GM21717 (cell line): ENCODE data around the gene CCDC197.

Experiments
- ATAC-seq: cut with Tn5 transposase; IDR thresholded peaks from one replicate; pipeline ENCODE4 v1.9.1; 2021; ENCODE audit warnings: mild to moderate bottlenecking, moderate library complexity; ENCODE audit not compliant: unreplicated experiment

CCDC197 gene

GRCh38 chr14:94040796-94041195, 43.7 kb downstream of the CCDC197 start:
- no peak for ATAC-seq

GRCh38 chr14:94041551-94042346, 44.6 kb downstream of the CCDC197 start:
- no peak for ATAC-seq

GRCh38 chr14:94042433-94043091, 45.5 kb downstream of the CCDC197 start:
- no peak for ATAC-seq

- no peak for ATAC-seq
Observed at GRCh38 chr14:94043111-94043755, 46.1 kb downstream of the CCDC197 start.

GRCh38 chr14:94043756-94044475, 46.8 kb downstream of the CCDC197 start:
- no peak for ATAC-seq

GRCh38 chr14:94044476-94045091, 47.5 kb downstream of the CCDC197 start:
- ATAC-seq = no peak

- no peak for ATAC-seq
Observed at GRCh38 chr14:94045101-94045500, 48.0 kb downstream of the CCDC197 start.

- no peak for ATAC-seq
Observed at GRCh38 chr14:94045563-94046345, 48.7 kb downstream of the CCDC197 start.

- ATAC-seq = no peak
Observed at GRCh38 chr14:94046696-94047250, 49.7 kb downstream of the CCDC197 start.

GRCh38 chr14:94047581-94047980, 50.5 kb downstream of the CCDC197 start:
- ATAC-seq = no peak

- ATAC-seq = no peak
Observed at GRCh38 chr14:94048691-94049624, 51.9 kb downstream of the CCDC197 start.

GRCh38 chr14:94049625-94050023, 52.5 kb downstream of the CCDC197 start:
- no peak for ATAC-seq

GRCh38 chr14:94050231-94050880, 53.3 kb downstream of the CCDC197 start:
- no peak for ATAC-seq

- no peak for ATAC-seq
Observed at GRCh38 chr14:94051115-94051514, 54.0 kb downstream of the CCDC197 start.

- no peak for ATAC-seq
Observed at GRCh38 chr14:94051779-94052178, 54.7 kb downstream of the CCDC197 start.

GRCh38 chr14:94052199-94052598, 55.1 kb downstream of the CCDC197 start:
- ATAC-seq = no peak

GRCh38 chr14:94052662-94053061, 55.6 kb downstream of the CCDC197 start:
- ATAC-seq = no peak

- no peak for ATAC-seq
Observed at GRCh38 chr14:94054401-94054800, 57.3 kb downstream of the CCDC197 start.
